GM12891 (cell line): Measurements from ENCODE around the gene RCBTB1.

Experiments used
- POLR2A ChIP-seq: IDR thresholded peaks from 2 replicates; pipeline ENCODE4 v1.6.1; 2011; ENCODE audit warnings: low read depth, low read length, control low read depth
- POLR2AphosphoS5 ChIP-seq: IDR thresholded peaks from 2 replicates; pipeline ENCODE4 v1.6.1; 2011; ENCODE audit warnings: low read depth, low read length, control low read depth
- TAF1 ChIP-seq: IDR thresholded peaks from 2 replicates; pipeline ENCODE4 v1.6.1; 2011; ENCODE audit warnings: low read depth, low read length, control low read depth

DNA sequence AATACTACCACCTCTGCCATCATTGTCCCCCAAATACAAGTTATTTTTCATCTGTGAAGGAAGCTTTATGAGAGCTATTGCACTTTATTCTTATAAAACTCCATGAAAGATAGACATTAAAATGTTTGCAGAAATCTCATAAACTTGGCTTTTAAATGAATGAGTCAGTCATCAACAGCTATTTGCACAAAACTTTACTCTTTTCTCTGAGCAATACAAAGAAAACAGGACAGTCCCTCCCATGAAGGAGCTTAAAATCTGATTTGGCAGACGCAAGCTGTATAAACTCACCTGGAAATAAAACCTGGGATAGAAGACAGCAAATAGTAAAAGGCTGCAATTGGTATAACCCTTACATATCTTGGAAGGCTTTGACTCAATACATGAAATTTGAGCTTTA, 16.6 kb upstream of the RCBTB1 start:
- TF ChIP-seq POLR2AphosphoS5: no peak
- TF ChIP-seq TAF1: no peak
- TF ChIP-seq POLR2A: no peak
